Stimulated activated CD4-positive, alpha-beta T cell treated with anti-CD3 and anti-CD28 coated beads, TNF-alpha, amount 100 ng/mL, for 24 hours (primary cell): ENCODE results near the gene FAR1.
"Not testable (repeated sequence)": the region's sequence is repeated elsewhere in the genome, so short reads cannot be mapped to it uniquely, and the experiment has no call there.

ENCODE experiments used
- DNase-seq, 3 experiments: peaks; one replicate each; pipeline ENCODE4 v3.0.0-alpha.2; 2020; ENCODE audit warnings: low read depth in 3 of 3

The FAR1 gene

GRCh38 chr11:13705710-13706109, 37.2 kb downstream of the FAR1 start:
- DNase-seq = no peak

- DNase-seq = no peak
These were observed 45.5 kb downstream of the FAR1 start for GRCh38 chr11:13713982-13714381.

GRCh38 chr11:13717331-13717730, 48.9 kb downstream of the FAR1 start:
- DNase-seq = no peak

GRCh38 chr11:13718394-13718793, 49.9 kb downstream of the FAR1 start:
- DNase-seq = no peak

- DNase-seq = no peak
These were observed 52.5 kb downstream of the FAR1 start for GRCh38 chr11:13720940-13721339.

GRCh38 chr11:13721760-13722159, 53.3 kb downstream of the FAR1 start:
- no peak for DNase-seq

GRCh38 chr11:13726456-13726855, 58.0 kb downstream of the FAR1 start:
- DNase-seq = no peak

GRCh38 chr11:13728076-13728475, 59.6 kb downstream of the FAR1 start:
- no peak for DNase-seq

- DNase-seq = no peak
These were observed 66.1 kb downstream of the FAR1 start for GRCh38 chr11:13734530-13734929.

- no peak for DNase-seq
These were observed 76.7 kb downstream of the FAR1 start for GRCh38 chr11:13745165-13745564.

- not testable (repeated sequence) for DNase-seq
These were observed 84.8 kb downstream of the FAR1 start for GRCh38 chr11:13753316-13753715.

- DNase-seq = no peak
These were observed 90.6 kb downstream of the FAR1 start for GRCh38 chr11:13759050-13759449.

GRCh38 chr11:13760115-13760514, 91.6 kb downstream of the FAR1 start:
- no peak for DNase-seq

- no peak for DNase-seq
These were observed 92.8 kb downstream of the FAR1 start for GRCh38 chr11:13761250-13761649.

- DNase-seq = no peak
These were observed 93.2 kb downstream of the FAR1 start for GRCh38 chr11:13761716-13762115.

- DNase-seq = no peak
These were observed 94.2 kb downstream of the FAR1 start for GRCh38 chr11:13762718-13763117.

- no peak for DNase-seq
These were observed 94.9 kb downstream of the FAR1 start for GRCh38 chr11:13763341-13763740.

- no peak for DNase-seq
These were observed 97.4 kb downstream of the FAR1 start for GRCh38 chr11:13765886-13766285.

GRCh38 chr11:13767471-13767870, 99.0 kb downstream of the FAR1 start:
- no peak for DNase-seq

GRCh38 chr11:13769188-13769587, 100.7 kb downstream of the FAR1 start:
- DNase-seq = no peak

GRCh38 chr11:13771151-13771550, 102.7 kb downstream of the FAR1 start:
- no peak for DNase-seq

GRCh38 chr11:13772223-13773046, 104.0 kb downstream of the FAR1 start:
- peak in 1 of 3 experiments; percentile 2 for DNase-seq

- DNase-seq = no peak
These were observed 107.0 kb downstream of the FAR1 start for GRCh38 chr11:13775471-13775870.
